AG08395 (cell line): Measurements from ENCODE around the gene TCAP.
A peak's percentile ranks its signal among the peaks of the same experiment; 100 is the strongest.

Experiments
- DNase-seq: peaks from one replicate; pipeline ENCODE4 v3.0.0; 2012; ENCODE audit warnings: mixed read lengths, low spot score

The TCAP gene

GRCh38 chr17:39664581-39665561, at the start of gene TCAP:
Gene TCAP, plus strand, starts transcription at chr17:39665349. Its CDS starts 11 bp downstream, at chr17:39665360.
- no peak for DNase-seq

- no peak for DNase-seq
Observed at GRCh38 chr17:39615434-39615833, 49.7 kb upstream of the TCAP start.

GRCh38 chr17:39617100-39617445, 48.1 kb upstream of the TCAP start:
- no peak for DNase-seq

- peak; percentile 74 for DNase-seq
Observed at GRCh38 chr17:39617446-39618245, 47.5 kb upstream of the TCAP start.

GRCh38 chr17:39618246-39618913, 46.8 kb upstream of the TCAP start:
- peak; percentile 30 for DNase-seq

GRCh38 chr17:39618956-39619785, 46.0 kb upstream of the TCAP start:
- no peak for DNase-seq

- DNase-seq = no peak
Observed at GRCh38 chr17:39619786-39620101, 45.4 kb upstream of the TCAP start.

GRCh38 chr17:39621523-39622379, 43.4 kb upstream of the TCAP start:
- DNase-seq = peak; percentile 89

- DNase-seq = no peak
Observed at GRCh38 chr17:39622380-39623006, 42.7 kb upstream of the TCAP start.

- DNase-seq = peak; percentile 77
Observed at GRCh38 chr17:39623356-39623950, 41.7 kb upstream of the TCAP start.

GRCh38 chr17:39624313-39624712, 40.8 kb upstream of the TCAP start:
- no peak for DNase-seq

GRCh38 chr17:39625198-39625785, 39.9 kb upstream of the TCAP start:
- DNase-seq = no peak

- DNase-seq = no peak
Observed at GRCh38 chr17:39626171-39627046, 38.7 kb upstream of the TCAP start, which contains the start of gene PPP1R1B. Gene PPP1R1B, plus strand, starts transcription at chr17:39626952. Its CDS starts 441 bp downstream, at chr17:39627393.

- DNase-seq = no peak
Observed at GRCh38 chr17:39627047-39627711, 38.0 kb upstream of the TCAP start.

GRCh38 chr17:39627712-39628516, 37.2 kb upstream of the TCAP start:
- DNase-seq = no peak

GRCh38 chr17:39628655-39629493, 36.3 kb upstream of the TCAP start:
- no peak for DNase-seq
